NCI-H2107 (cell line): ENCODE data around the gene C2CD3.

ENCODE experiments used
- DNase-seq: peaks from one replicate; lab custom pipeline; 2025; lab: John Stamatoyannopoulos, UW

C2CD3 gene

GRCh38 chr11:74170694-74171629, at the start of gene C2CD3, which contains the start of gene PPME1:
TSS of gene C2CD3 (minus strand) at chr11:74171002. CDS start at chr11:74170792, 210 bp downstream.
TSS of gene PPME1 (plus strand) at chr11:74171289. CDS start at chr11:74171422, 133 bp downstream.
- DNase-seq = peak; percentile 97

DNA sequence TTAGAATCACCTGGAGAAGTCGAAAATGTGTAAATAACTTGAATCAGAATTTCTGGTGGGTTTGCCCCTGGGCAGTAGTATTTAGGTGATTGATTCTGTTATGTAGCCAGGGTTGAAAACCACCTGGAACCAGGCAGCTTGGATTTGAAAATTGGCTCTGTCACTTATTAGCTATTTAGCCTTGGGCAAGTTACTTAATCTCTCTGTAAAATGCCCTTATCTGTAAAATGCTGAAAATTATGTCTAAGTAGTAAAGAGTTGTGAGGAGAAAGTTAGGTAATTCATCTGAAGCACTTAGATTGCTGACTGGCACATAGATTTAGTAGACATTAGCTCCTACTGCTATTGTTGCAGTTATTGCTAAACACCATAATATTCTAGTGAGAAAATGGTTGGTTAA, 49.6 kb upstream of the C2CD3 start:
- DNase-seq = no peak

GRCh38 chr11:74212533-74212932, 41.7 kb upstream of the C2CD3 start:
- DNase-seq = no peak

GRCh38 chr11:74208507-74208906, 37.7 kb upstream of the C2CD3 start:
- no peak for DNase-seq

GRCh38 chr11:74206746-74207145, 35.9 kb upstream of the C2CD3 start:
- no peak for DNase-seq

GRCh38 chr11:74205181-74205580, 34.4 kb upstream of the C2CD3 start:
- DNase-seq = no peak

GRCh38 chr11:74204701-74205100, 33.9 kb upstream of the C2CD3 start:
- no peak for DNase-seq

DNA sequence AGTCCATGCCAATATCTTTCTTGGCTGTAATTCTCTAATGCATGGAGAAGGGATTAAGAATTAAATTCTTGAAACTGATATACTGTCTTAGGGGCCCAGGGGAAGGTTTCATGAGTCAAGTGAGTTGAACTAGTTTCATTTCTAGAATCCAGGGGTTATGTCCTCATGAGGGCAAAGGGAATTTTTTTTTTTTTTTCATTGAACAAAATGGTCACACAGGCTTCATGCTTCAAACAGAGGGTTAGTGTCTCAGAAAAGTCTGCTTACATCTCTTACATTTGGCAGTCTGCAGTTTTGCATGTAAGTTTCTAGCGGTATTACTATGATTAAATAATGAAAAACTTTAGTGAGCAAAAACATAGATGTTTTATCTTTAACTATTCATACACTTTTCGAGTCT, 33.2 kb upstream of the C2CD3 start:
- DNase-seq = no peak

- DNase-seq = no peak
Measured at GRCh38 chr11:74196781-74197486, 26.1 kb upstream of the C2CD3 start.

DNA sequence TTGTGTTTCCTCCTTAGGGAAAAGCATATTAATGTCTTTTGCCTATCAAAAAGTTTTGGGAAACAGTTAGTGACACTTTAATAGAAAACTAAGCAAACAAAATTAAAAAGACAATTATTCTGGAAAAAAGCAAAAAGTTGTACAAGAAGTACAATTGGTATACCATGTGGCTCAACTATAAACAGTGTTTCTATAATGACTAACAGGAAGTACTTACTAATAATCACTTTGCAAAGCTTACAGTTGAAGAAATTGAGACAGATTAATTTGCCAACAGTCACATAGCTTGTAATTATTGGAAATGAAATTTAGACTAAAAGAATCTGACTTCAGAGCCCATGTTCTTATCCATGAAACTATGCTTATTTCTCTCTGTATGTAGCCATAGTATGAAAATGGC, 25.0 kb upstream of the C2CD3 start:
- DNase-seq = no peak

DNA sequence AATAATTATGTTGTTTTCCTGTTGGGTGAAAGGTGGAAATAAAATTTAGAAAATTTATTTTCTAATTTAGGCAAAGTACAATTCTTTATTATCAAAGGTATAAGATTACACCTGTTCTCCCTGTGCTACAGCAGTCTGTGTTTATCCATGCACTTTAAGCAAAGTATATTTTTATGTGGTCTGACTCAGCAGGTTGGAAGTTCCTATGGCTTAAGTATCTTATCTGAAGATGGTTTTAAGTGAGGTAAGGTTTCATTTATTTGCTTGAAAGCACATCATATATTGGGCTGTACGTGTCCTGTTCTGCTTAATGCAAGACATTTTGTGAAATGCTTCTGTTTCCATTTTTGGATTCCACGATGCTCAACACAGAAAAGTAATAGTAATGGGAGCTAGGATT, 14.9 kb upstream of the C2CD3 start:
- DNase-seq = no peak

- DNase-seq = no peak
Measured at GRCh38 chr11:74185285-74185684, 14.5 kb upstream of the C2CD3 start.

GRCh38 chr11:74182635-74183034, 11.8 kb upstream of the C2CD3 start:
- no peak for DNase-seq

DNA sequence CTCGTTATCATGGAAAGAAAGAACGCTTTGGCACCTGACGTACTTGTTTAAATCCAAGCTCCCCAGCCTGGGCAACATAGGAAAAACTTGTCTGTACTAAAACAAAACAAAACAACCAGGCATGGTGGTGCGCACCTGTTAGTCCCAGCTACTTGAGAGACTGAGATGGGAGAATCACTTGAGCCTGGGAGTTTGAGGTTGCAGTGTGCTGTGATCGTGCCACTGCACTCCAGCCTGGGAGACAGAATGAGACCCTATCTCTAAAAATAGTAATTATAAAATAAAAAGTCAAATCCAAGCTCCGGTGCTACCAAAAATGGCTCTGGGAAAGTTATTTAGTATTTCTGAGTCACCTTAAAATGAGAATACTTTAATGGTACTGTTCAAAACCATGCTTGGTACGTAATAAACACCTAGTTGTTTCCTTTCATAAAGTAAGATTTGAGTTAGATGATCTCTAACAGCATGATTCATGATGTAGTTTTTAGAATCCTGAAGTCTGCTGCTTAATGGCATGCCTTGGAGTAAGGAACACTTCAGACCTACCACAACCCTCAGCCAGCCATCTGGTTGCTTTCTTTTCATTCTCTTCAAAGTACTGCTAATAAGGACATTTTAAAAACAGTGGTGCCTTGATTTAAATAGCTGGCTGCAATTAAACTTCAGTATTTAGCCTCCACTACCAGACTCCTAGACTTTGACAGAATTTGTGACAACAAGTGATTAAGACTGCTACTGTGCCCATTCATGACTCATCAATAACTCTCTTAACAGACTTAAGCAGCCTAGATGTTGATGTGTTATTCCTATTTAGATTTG, 8.6 kb upstream of the C2CD3 start:
- DNase-seq = no peak

GRCh38 chr11:74175920-74176319, 5.1 kb upstream of the C2CD3 start:
- DNase-seq = no peak

GRCh38 chr11:74171997-74172396, 1.2 kb upstream of the C2CD3 start:
- DNase-seq = no peak

DNA sequence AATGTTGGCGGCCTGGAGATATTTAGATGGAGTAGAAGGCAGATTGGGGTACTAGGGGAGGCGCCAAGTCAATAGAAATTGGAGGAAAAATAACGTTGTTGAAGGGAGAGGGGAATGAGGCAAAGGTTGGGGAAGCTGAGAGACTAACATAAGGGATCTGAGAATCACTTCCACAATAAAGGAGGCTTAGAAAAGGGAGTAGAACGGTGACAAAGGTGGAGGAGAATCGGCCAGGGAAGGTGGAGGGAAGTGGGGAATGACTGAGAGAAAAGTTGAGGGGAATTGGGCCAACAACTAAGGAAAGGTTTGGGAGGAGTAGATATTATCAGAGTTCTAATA, 797 bp upstream of the C2CD3 start:
- DNase-seq = no peak

GRCh38 chr11:74169738-74170458, 904 bp downstream of the C2CD3 start:
- DNase-seq = no peak

GRCh38 chr11:74168838-74169237, 2.0 kb downstream of the C2CD3 start:
- no peak for DNase-seq

DNA sequence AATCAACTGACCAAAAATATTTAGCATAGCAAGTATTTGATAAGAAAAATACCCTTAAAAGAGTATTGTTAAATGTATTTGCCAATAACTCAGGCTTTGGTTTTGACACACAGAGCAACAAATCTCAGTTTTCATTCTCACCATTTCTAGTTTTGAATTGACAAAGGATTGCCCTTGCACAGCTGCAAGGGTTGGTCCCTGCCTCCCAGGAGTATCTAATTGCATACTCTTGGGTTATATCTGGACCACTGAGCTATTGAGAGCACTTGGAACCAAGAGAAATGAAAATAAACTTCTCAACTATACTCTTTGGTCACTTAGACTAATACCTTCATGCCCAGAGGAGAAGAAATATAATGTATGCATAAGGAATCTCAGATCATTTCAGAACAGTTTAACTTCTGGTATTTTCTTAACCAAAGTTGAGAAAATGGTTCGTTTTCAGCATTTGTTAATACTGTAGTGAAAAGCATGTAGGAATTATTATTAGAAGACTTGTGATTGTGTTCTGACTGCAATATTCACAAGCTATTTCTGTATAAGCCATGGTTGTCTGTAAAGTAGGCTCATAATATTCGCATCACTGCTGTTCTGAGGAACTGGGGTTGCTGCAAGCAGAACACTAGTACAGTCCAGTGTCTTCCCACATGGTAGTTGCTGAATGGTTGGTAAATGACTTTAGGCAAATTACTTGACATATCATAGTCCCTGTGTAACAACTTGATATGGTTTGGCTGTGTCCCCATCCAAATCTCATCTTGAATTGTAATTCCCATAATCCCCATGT, 7.9 kb downstream of the C2CD3 start:
- no peak for DNase-seq

DNA sequence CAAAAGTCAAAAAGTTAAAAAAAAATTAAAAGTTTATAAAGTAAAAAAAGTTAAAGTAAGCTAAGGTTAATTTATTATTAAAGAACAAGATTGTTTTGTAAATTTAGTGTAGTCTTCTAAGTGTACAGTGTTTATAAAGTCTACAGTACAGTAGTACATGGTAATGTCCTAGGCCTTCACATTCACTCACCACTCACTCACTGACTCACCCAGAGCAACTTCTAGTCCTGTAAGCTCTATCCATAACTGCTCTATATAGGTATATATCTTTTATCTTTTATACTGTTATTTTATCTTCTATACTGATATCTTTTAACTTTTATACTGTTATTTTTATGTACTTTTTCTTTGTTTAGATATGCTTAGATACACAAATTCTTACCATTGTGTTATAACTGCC, 11.2 kb downstream of the C2CD3 start:
- DNase-seq = no peak
